Neural progenitor cell (in vitro differentiated cells): ENCODE results near the gene PSAPL1. TPM values are rescaled to one million over a fixed set of nuclear protein-coding genes. Genes with fewer than 3 reads are reported as not detected.

Experiments
- DNase-seq: peaks from one replicate; pipeline ENCODE4 v3.0.0-alpha.2; 2016; ENCODE audit warnings: low spot score
- H2AFZ ChIP-seq: fragments of 200-600 bp; sonication (generic); replicated peaks from 2 replicates; pipeline ENCODE4 v1.6.1; 2016; ENCODE audit warnings: antibody characterized with exemption
- H3F3A ChIP-seq: fragments of 200-600 bp; sonication (generic); 2 replicates; pipeline ENCODE4 v1.6.1; 2016; ENCODE audit warnings: antibody characterized with exemption, low read depth
- H3K27ac ChIP-seq: fragments of 200-600 bp; sonication (generic); 2 replicates; pipeline ENCODE4 v1.5.1; 2016; ENCODE audit warnings: mild to moderate bottlenecking
- H3K27me3 ChIP-seq: fragments of 200-600 bp; sonication (generic); 2 replicates; pipeline ENCODE4 v1.6.1; 2016; ENCODE audit warnings: mild to moderate bottlenecking, moderate library complexity
- H3K36me3 ChIP-seq: fragments of 200-600 bp; sonication (generic); 2 replicates; pipeline ENCODE4 v1.5.1; 2016
- H3K4me1 ChIP-seq: fragments of 200-600 bp; sonication (generic); 2 replicates; pipeline ENCODE4 v1.6.1; 2016; ENCODE audit warnings: mixed run types
- H3K4me2 ChIP-seq: fragments of 200-600 bp; sonication (generic); 2 replicates; pipeline ENCODE4 v1.6.1; 2016
- H3K4me3 ChIP-seq: fragments of 200-600 bp; sonication (generic); 2 replicates; pipeline ENCODE4 v1.5.1; 2016
- H3K79me2 ChIP-seq: fragments of 200-600 bp; sonication (generic); 2 replicates; pipeline ENCODE4 v1.6.1; 2016; ENCODE audit warnings: low read depth
- H3K9ac ChIP-seq: fragments of 200-600 bp; sonication (generic); 2 replicates; pipeline ENCODE4 v1.6.1; 2016
- H3K9me3 ChIP-seq: fragments of 200-600 bp; sonication (generic); 2 replicates; pipeline ENCODE4 v1.5.1; 2016; ENCODE audit warnings: low read depth
- H4K20me1 ChIP-seq: fragments of 200-600 bp; sonication (generic); 2 replicates; pipeline ENCODE4 v1.6.1; 2016; ENCODE audit warnings: low read depth
- H3K27ac Mint-ChIP-seq: 3 replicates; pipeline ENCODE4 v1.8.0; 2021; ENCODE audit warnings: mixed read lengths
- H3K27me3 Mint-ChIP-seq: 2 replicates; pipeline ENCODE4 v1.8.0; 2022; ENCODE audit warnings: low read depth, mild to moderate bottlenecking, inconsistent platforms, moderate library complexity, mixed read lengths; ENCODE audit not compliant: insufficient read depth
- H3K36me3 Mint-ChIP-seq: 3 replicates; pipeline ENCODE4 v1.8.0; 2021; ENCODE audit warnings: mixed read lengths
- H3K4me1 Mint-ChIP-seq: 3 replicates; pipeline ENCODE4 v1.8.0; 2021; ENCODE audit warnings: mixed read lengths
- H3K4me3 Mint-ChIP-seq: 3 replicates; pipeline ENCODE4 v1.8.0; 2021; ENCODE audit warnings: mild to moderate bottlenecking, moderate library complexity, mixed read lengths
- H3K9me3 Mint-ChIP-seq: 3 replicates; pipeline ENCODE4 v1.8.0; 2020; ENCODE audit warnings: mixed read lengths
- CTCF ChIP-seq: fragments of 200-600 bp; sonication (generic); IDR thresholded peaks from 2 replicates; pipeline ENCODE4 v1.5.1; 2017; ENCODE audit warnings: antibody characterized with exemption, mild to moderate bottlenecking
- EZH2 ChIP-seq: fragments of 200-600 bp; sonication (generic); IDR thresholded peaks from 2 replicates; pipeline ENCODE4 v1.6.1; 2017; ENCODE audit warnings: antibody characterized with exemption, mild to moderate bottlenecking, moderate library complexity
- EZH2phosphoT487 ChIP-seq: fragments of 200-600 bp; sonication (generic); IDR thresholded peaks from 2 replicates; pipeline ENCODE4 v1.6.1; 2017; ENCODE audit warnings: antibody characterized with exemption
- total RNA-seq: library from RNA; depleted of rRNA; stranded (reverse); fragments of >200 nt; gene quantifications from 2 replicates; pipeline ENCODE4 v1.2.3, GENCODE V29; 2015; ENCODE audit warnings: low replicate concordance

Gene PSAPL1
- total RNA-seq, 1 donor from 2014 or later: not detected

- H3K27ac Mint-ChIP-seq: peak overlapping the region; percentile 93
- Histone ChIP-seq H3K27ac (no peak overlapping the region), H3K4me3 (no peak overlapping the region), H3K79me2 (no peaks in the 10 kb centered on the region), H3K36me3 (no peaks in the 10 kb centered on the region), H3K4me1 (peaks cover 16% of the 10 kb centered on the region), H3K27me3 (no peaks in the 10 kb centered on the region), H3K9me3 (no peaks in the 10 kb centered on the region), H3F3A (peaks cover 20% of the 10 kb centered on the region), H3K9ac (no peak overlapping the region), H4K20me1 (no peaks in the 10 kb centered on the region), H2AFZ (no peak overlapping the region), H3K4me2 (peak overlapping the region; percentile 64)
- peaks cover 6% of the 10 kb centered on the region for H3K9me3 Mint-ChIP-seq
- peak overlapping the region; percentile 64 for H3K4me3 Mint-ChIP-seq
- H3K4me1 Mint-ChIP-seq: peaks cover 45% of the 10 kb centered on the region
- peak; percentile 82 for DNase-seq
- peaks cover 4% of the 10 kb centered on the region for H3K36me3 Mint-ChIP-seq
- TF ChIP-seq EZH2: no peak
- TF ChIP-seq CTCF: peak; percentile 39
- peaks cover 10% of the 10 kb centered on the region for H3K27me3 Mint-ChIP-seq
Measured at GRCh38 chr4:7472442-7473013, 37.8 kb upstream of the PSAPL1 start.

- no peak overlapping the region for H3K4me3 ChIP-seq
- no peaks in the 10 kb centered on the region for H3K79me2 ChIP-seq
- no peaks in the 10 kb centered on the region for H4K20me1 ChIP-seq
- H3F3A ChIP-seq: peaks cover 20% of the 10 kb centered on the region
- H3K4me2 ChIP-seq: no peak overlapping the region
- H3K9ac ChIP-seq: no peak overlapping the region
- Mint-ChIP-seq H3K36me3 (peaks cover 4% of the 10 kb centered on the region), H3K9me3 (peaks cover 7% of the 10 kb centered on the region), H3K4me3 (no peak overlapping the region), H3K4me1 (peaks cover 36% of the 10 kb centered on the region), H3K27ac (peak overlapping the region; percentile 85), H3K27me3 (peaks cover 10% of the 10 kb centered on the region)
- TF ChIP-seq CTCF (no peak), EZH2phosphoT487 (no peak), EZH2 (no peak)
- H2AFZ ChIP-seq: no peak overlapping the region
- peaks cover 16% of the 10 kb centered on the region for H3K4me1 ChIP-seq
- H3K27ac ChIP-seq: no peak overlapping the region
- H3K9me3 ChIP-seq: no peaks in the 10 kb centered on the region
- no peaks in the 10 kb centered on the region for H3K36me3 ChIP-seq
- DNase-seq: no peak
- no peaks in the 10 kb centered on the region for H3K27me3 ChIP-seq
Measured at GRCh38 chr4:7470522-7471128, 35.9 kb upstream of the PSAPL1 start.

- Mint-ChIP-seq H3K4me1 (peaks cover 36% of the 10 kb centered on the region), H3K4me3 (no peak overlapping the region), H3K36me3 (peaks cover 4% of the 10 kb centered on the region), H3K27me3 (peaks cover 10% of the 10 kb centered on the region), H3K27ac (peak overlapping the region; percentile 61), H3K9me3 (peaks cover 9% of the 10 kb centered on the region)
- TF ChIP-seq EZH2 (no peak), CTCF (no peak), EZH2phosphoT487 (no peak)
- H2AFZ ChIP-seq: no peak overlapping the region
- H3K9me3 ChIP-seq: no peaks in the 10 kb centered on the region
- H3K9ac ChIP-seq: no peak overlapping the region
- no peak overlapping the region for H3K4me3 ChIP-seq
- no peaks in the 10 kb centered on the region for H3K79me2 ChIP-seq
- H3K27ac ChIP-seq: no peak overlapping the region
- H3F3A ChIP-seq: peaks cover 20% of the 10 kb centered on the region
- no peaks in the 10 kb centered on the region for H3K27me3 ChIP-seq
- H3K36me3 ChIP-seq: no peaks in the 10 kb centered on the region
- DNase-seq: no peak
- peaks cover 16% of the 10 kb centered on the region for H3K4me1 ChIP-seq
- H4K20me1 ChIP-seq: no peaks in the 10 kb centered on the region
- H3K4me2 ChIP-seq: no peak overlapping the region
Measured at GRCh38 chr4:7470111-7470510, 35.4 kb upstream of the PSAPL1 start.
